Measurements from ENCODE around the gene MAP1LC3B2. TPM values are rescaled to one million over a fixed set of nuclear protein-coding genes. Genes with fewer than 3 reads are reported as not detected.

The MAP1LC3B2 gene
- total RNA-seq, 2 experiments from 2014 or later: not detected

- Histone ChIP-seq H3K9me3 (ENCODE audit: low read length) (peaks cover 7% of the 10 kb centered on the region; the same call in 1 of the 2 replicates), H3K4me2 (ENCODE audit: low read length) (peak overlapping the region; percentile 91), H3K36me3 (ENCODE audit: insufficient read depth, low read length) (no peaks in the 10 kb centered on the region), H3K9me2 (ENCODE audit: insufficient read depth, low read length) (no peaks in the 10 kb centered on the region), H3K4me1 (ENCODE audit: insufficient read depth, low read length, poor library complexity, severe bottlenecking) (peaks cover 39% of the 10 kb centered on the region), H3K4me3 (ENCODE audit: low read depth, low read length, poor library complexity, severe bottlenecking) (peak overlapping the region; percentile 59), H2AFZ (ENCODE audit: low read length) (peak overlapping the region; percentile 84), H4K20me1 (ENCODE audit: insufficient read depth, low read length) (no peaks in the 10 kb centered on the region), H3K79me2 (ENCODE audit: insufficient read depth, low read depth, low read length) (no peaks in the 10 kb centered on the region), H3K27ac (ENCODE audit: low read depth, low read length, poor library complexity, severe bottlenecking) (peak overlapping the region; percentile 96)
- intact Hi-C loops (cut with micrococcal nuclease; ENCODE audit: unreplicated experiment): loop anchor here (2.0 kb wide), 2 partner anchors 282 to 302 kb away; partner anchors contain the start of gene MED13L
- peak; percentile 33 for DNase-seq (ENCODE audit: low spot score)
- ChIA-PET CTCF (ENCODE audit: unreplicated experiment) (no interaction called here), POLR2A (interaction anchor here (0.7 to 2.3 kb wide), 5 partner anchors 13 to 420 kb away, joined by 3 to 11 read pairs (median 4); no protein-coding TSS in a partner anchor)
- TF ChIP-seq CTCF (conservative IDR thresholded peaks at IDR 0.05; ENCODE audit: low read length) (no peak), EZH2phosphoT487 (IDR thresholded peaks at IDR 0.05; ENCODE audit: borderline replicate concordance, low read depth, low read length) (no peak)
- no TSS peak for BruUV-seq (replicated peaks)
Observed at GRCh38 chr12:116558280-116559161, 660 bp upstream of the MAP1LC3B2 start.

- Histone ChIP-seq H3K27ac (ENCODE audit: low read depth, low read length, poor library complexity, severe bottlenecking) (no peak overlapping the region), H3K79me2 (ENCODE audit: insufficient read depth, low read depth, low read length) (no peaks in the 10 kb centered on the region), H3K4me3 (ENCODE audit: low read depth, low read length, poor library complexity, severe bottlenecking) (no peak overlapping the region), H3K9me2 (ENCODE audit: insufficient read depth, low read length) (no peaks in the 10 kb centered on the region), H3K4me2 (ENCODE audit: low read length) (no peak overlapping the region), H3K9me3 (ENCODE audit: low read length) (peaks cover 20% of the 10 kb centered on the region; the same call in 1 of the 2 replicates), H4K20me1 (ENCODE audit: insufficient read depth, low read length) (no peaks in the 10 kb centered on the region), H2AFZ (ENCODE audit: low read length) (no peak overlapping the region), H3K36me3 (ENCODE audit: insufficient read depth, low read length) (no peaks in the 10 kb centered on the region), H3K4me1 (ENCODE audit: insufficient read depth, low read length, poor library complexity, severe bottlenecking) (peaks cover 39% of the 10 kb centered on the region)
- intact Hi-C loops (cut with micrococcal nuclease; ENCODE audit: unreplicated experiment): no loop called here
- POLR2A ChIA-PET: interaction anchor here (0.7 kb wide), 1 partner anchor 314 kb away, joined by 4 read pairs; no protein-coding TSS in a partner anchor
- DNase-seq (ENCODE audit: low spot score): no peak
- BruUV-seq (replicated peaks): no TSS peak
- TF ChIP-seq EZH2phosphoT487 (IDR thresholded peaks at IDR 0.05; ENCODE audit: borderline replicate concordance, low read depth, low read length): no peak
- no peak for TF ChIP-seq CTCF (conservative IDR thresholded peaks at IDR 0.05; ENCODE audit: low read length)
- CTCF ChIA-PET (ENCODE audit: unreplicated experiment): no interaction called here
Observed at GRCh38 chr12:116561181-116561821, 2.1 kb downstream of the MAP1LC3B2 start.
